OCI-LY1 (cell line): ENCODE measurements around the gene CARD11.

Experiments
- H2AFZ ChIP-seq: fragments of 200-600 bp; sonication (generic), shearing (Covaris generic); 2 replicates; pipeline ENCODE4 v1.6.0; 2014; ENCODE audit warnings: antibody characterized with exemption, mild to moderate bottlenecking, low read length
- H3F3A ChIP-seq: fragments of 200-600 bp; sonication (generic), shearing (Covaris generic); 2 replicates; pipeline ENCODE4 v1.6.0; 2014; ENCODE audit warnings: mild to moderate bottlenecking, antibody characterized with exemption, low read length, moderate library complexity; ENCODE audit not compliant: insufficient read depth
- H3K27ac ChIP-seq: fragments of 200-600 bp; sonication (generic); 2 replicates; pipeline ENCODE4 v1.5.1; 2014; ENCODE audit warnings: low read length, mixed run types, mild to moderate bottlenecking, low read depth; ENCODE audit not compliant: poor library complexity, severe bottlenecking
- H3K27me3 ChIP-seq: fragments of 200-600 bp; sonication (generic); 2 replicates; pipeline ENCODE4 v1.6.0; 2014; ENCODE audit warnings: antibody characterized with exemption, mild to moderate bottlenecking, low read length, moderate library complexity; ENCODE audit not compliant: insufficient read depth
- H3K36me3 ChIP-seq: fragments of 200-600 bp; sonication (generic); 2 replicates; pipeline ENCODE4 v1.6.1; 2014; ENCODE audit warnings: mild to moderate bottlenecking, antibody characterized with exemption, low read length, moderate library complexity, mixed read lengths; ENCODE audit not compliant: insufficient read depth
- H3K4me1 ChIP-seq: fragments of 200-600 bp; sonication (generic); 2 replicates; pipeline ENCODE4 v1.5.1; 2014; ENCODE audit warnings: mild to moderate bottlenecking, low read length, moderate library complexity; ENCODE audit not compliant: insufficient read depth, severe bottlenecking
- H3K4me2 ChIP-seq: fragments of 200-600 bp; sonication (generic), shearing (Covaris generic); 2 replicates; pipeline ENCODE4 v1.6.1; 2014; ENCODE audit warnings: low read length
- H3K4me3 ChIP-seq: fragments of 200-600 bp; sonication (generic); 2 replicates; pipeline ENCODE4 v1.5.1; 2014; ENCODE audit warnings: low read length, low read depth, mild to moderate bottlenecking, mixed read lengths; ENCODE audit not compliant: poor library complexity, severe bottlenecking
- H3K79me2 ChIP-seq: fragments of 200-600 bp; shearing (Covaris generic); 2 replicates; pipeline ENCODE4 v1.6.1; 2016; ENCODE audit warnings: mixed run types, low read length, mixed read lengths; ENCODE audit not compliant: insufficient read depth
- H3K9ac ChIP-seq: fragments of 200-600 bp; sonication (generic), shearing (Covaris generic); 2 replicates; pipeline ENCODE4 v1.6.1; 2014; ENCODE audit warnings: mild to moderate bottlenecking, low read length, mixed read lengths
- H3K9me2 ChIP-seq: fragments of 200-600 bp; sonication (generic), shearing (Covaris generic); 2 replicates; pipeline ENCODE4 v1.6.1; 2014; ENCODE audit warnings: low read depth, mild to moderate bottlenecking, low read length, mixed read lengths
- H3K9me3 ChIP-seq: fragments of 200-600 bp; shearing (Covaris generic); 2 replicates; pipeline ENCODE4 v1.6.1; 2014; ENCODE audit warnings: low read length, mixed read lengths
- H4K20me1 ChIP-seq: fragments of 200-600 bp; sonication (generic), shearing (Covaris generic); 2 replicates; pipeline ENCODE4 v1.6.0; 2016; ENCODE audit warnings: mild to moderate bottlenecking, low read length; ENCODE audit not compliant: insufficient read depth
- EZH2 ChIP-seq: fragments of 200-600 bp; sonication (generic), shearing (Covaris generic); IDR thresholded peaks from 2 replicates; pipeline ENCODE4 v1.8.0; 2017; ENCODE audit warnings: borderline replicate concordance, mixed run types, mild to moderate bottlenecking, antibody characterized with exemption, low read length, moderate library complexity, mixed read lengths
- TF ChIP-seq, protein P1 (sequence below): fragments of 200-600 bp; sonication (generic), shearing (Covaris generic); IDR thresholded peaks from 2 replicates; pipeline ENCODE4 v1.5.1; 2017; ENCODE audit warnings: mild to moderate bottlenecking, antibody characterized with exemption, low read length, moderate library complexity, mixed read lengths

The CARD11 gene

DNA sequence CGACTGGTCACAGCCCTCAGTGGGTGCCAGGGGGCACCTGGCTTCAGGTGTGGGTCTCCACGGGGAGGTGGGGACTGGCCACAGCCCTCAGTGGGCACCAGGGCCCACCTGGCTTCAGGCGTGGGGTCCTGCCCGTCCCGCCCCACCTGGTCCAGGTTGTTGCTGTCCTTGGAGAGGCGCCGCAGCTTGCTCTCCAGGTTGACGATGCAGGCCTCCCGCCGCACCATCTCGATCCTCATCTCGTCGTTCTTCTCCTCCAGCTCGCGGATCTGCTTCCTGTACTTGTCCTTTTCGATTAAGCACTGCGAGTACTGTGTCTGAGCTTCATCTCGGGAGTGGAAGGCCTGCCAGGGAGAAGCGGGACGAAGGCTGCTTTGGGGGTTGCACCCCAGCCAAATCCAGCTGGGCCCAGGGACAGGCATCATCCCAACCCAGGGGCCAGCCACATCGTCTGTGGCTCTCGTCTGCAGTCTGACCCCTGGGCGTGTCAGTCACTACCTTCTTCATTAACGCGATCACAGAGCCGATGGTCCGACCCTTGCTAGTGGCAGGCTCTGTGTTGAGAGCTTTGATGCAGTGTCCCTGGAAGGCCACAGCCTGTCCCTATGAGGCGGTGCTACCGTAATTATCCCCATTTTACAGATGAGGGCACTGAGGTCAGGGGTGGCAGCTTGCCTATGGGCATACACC is 106.6 kb downstream of the CARD11 start:
- Histone ChIP-seq H3K27ac (no peak overlapping the region), H4K20me1 (no peaks in the 10 kb centered on the region), H3K9me2 (no peaks in the 10 kb centered on the region), H3K9ac (no peak overlapping the region), H3K36me3 (peaks cover 69% of the 10 kb centered on the region), H3K79me2 (no peaks in the 10 kb centered on the region), H3K9me3 (no peaks in the 10 kb centered on the region), H3K27me3 (no peaks in the 10 kb centered on the region), H2AFZ (no peak overlapping the region), H3K4me3 (no peak overlapping the region), H3K4me2 (no peak overlapping the region), H3F3A (no peaks in the 10 kb centered on the region), H3K4me1 (no peaks in the 10 kb centered on the region)
- TF ChIP-seq, protein P1, sequence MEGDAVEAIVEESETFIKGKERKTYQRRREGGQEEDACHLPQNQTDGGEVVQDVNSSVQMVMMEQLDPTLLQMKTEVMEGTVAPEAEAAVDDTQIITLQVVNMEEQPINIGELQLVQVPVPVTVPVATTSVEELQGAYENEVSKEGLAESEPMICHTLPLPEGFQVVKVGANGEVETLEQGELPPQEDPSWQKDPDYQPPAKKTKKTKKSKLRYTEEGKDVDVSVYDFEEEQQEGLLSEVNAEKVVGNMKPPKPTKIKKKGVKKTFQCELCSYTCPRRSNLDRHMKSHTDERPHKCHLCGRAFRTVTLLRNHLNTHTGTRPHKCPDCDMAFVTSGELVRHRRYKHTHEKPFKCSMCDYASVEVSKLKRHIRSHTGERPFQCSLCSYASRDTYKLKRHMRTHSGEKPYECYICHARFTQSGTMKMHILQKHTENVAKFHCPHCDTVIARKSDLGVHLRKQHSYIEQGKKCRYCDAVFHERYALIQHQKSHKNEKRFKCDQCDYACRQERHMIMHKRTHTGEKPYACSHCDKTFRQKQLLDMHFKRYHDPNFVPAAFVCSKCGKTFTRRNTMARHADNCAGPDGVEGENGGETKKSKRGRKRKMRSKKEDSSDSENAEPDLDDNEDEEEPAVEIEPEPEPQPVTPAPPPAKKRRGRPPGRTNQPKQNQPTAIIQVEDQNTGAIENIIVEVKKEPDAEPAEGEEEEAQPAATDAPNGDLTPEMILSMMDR: no peak
- TF ChIP-seq EZH2: no peak

DNA sequence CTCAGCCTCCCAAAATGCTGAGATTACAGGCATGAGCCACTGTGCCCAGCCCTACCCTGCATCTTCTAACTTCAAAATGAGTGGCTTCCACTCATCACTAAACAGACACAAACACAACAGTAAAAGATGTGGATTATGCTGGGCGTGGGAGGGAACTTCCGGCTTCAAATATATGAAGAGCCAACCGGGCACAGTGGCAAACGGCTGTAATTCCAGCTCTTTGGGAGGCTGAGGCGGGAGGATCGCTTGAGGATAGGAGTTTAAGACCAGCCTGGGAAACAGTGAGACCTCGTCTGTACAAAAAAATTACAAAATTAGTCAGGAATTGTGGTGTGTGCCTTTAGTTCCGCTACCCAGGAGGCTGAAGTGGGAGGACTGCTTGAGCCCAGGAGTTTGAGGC is 107.4 kb downstream of the CARD11 start:
- H3K4me1 ChIP-seq: no peaks in the 10 kb centered on the region
- no peaks in the 10 kb centered on the region for H3F3A ChIP-seq
- no peak overlapping the region for H3K9ac ChIP-seq
- peaks cover 73% of the 10 kb centered on the region for H3K36me3 ChIP-seq
- no peaks in the 10 kb centered on the region for H3K9me3 ChIP-seq
- no peaks in the 10 kb centered on the region for H3K9me2 ChIP-seq
- TF ChIP-seq EZH2: no peak
- TF ChIP-seq, protein P1: no peak
- no peak overlapping the region for H3K27ac ChIP-seq
- H3K27me3 ChIP-seq: no peaks in the 10 kb centered on the region
- H2AFZ ChIP-seq: no peak overlapping the region
- no peak overlapping the region for H3K4me3 ChIP-seq
- H3K4me2 ChIP-seq: no peak overlapping the region
- no peaks in the 10 kb centered on the region for H4K20me1 ChIP-seq
- H3K79me2 ChIP-seq: no peaks in the 10 kb centered on the region

DNA sequence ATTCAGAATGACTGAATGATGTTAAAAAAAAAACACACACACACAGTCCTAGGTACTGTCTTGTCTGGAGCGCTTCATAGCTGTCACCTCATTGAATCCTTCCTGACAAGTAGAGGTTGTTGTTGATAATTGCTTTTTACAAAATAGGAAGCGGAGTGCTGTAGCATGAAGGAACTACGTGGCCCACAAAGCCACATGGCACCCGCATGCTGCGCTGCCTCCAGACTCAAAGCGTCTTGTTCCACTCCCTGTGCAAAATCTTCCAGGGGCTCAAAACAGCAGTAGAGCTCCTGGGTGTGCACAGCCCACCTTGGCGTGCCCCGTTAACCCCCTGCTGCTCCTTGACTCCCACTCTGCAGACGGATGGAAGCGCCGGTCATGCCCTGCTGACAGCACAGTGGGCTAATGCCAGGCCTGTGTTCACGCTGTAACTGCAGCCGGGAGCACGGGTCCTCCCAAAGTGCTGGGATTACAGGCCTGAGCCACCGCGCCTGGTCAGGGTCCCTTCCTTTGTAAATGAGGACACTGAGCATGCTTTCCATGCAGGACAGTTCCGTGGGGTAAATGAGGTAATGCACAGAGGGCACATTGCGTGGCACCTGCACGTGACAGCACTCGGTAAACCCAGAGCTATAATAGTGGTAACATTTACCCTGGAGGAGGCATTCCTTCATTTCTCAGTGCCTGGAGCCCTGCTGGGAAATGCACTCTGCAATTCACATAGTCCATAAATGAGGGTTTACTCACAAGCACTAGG is 108.5 kb downstream of the CARD11 start:
- no peak overlapping the region for H3K4me3 ChIP-seq
- no peak overlapping the region for H3K9ac ChIP-seq
- no peak overlapping the region for H3K27ac ChIP-seq
- H3K4me2 ChIP-seq: no peak overlapping the region
- no peaks in the 10 kb centered on the region for H3K27me3 ChIP-seq
- no peak for TF ChIP-seq EZH2
- TF ChIP-seq, protein P1: no peak
- H3K4me1 ChIP-seq: no peaks in the 10 kb centered on the region
- no peaks in the 10 kb centered on the region for H3F3A ChIP-seq
- H3K79me2 ChIP-seq: no peaks in the 10 kb centered on the region
- H4K20me1 ChIP-seq: no peaks in the 10 kb centered on the region
- H2AFZ ChIP-seq: no peak overlapping the region
- H3K9me2 ChIP-seq: no peaks in the 10 kb centered on the region
- peaks cover 71% of the 10 kb centered on the region for H3K36me3 ChIP-seq
- H3K9me3 ChIP-seq: no peaks in the 10 kb centered on the region
